ENCODE results near the gene FOXL3.

Gene FOXL3

DNA sequence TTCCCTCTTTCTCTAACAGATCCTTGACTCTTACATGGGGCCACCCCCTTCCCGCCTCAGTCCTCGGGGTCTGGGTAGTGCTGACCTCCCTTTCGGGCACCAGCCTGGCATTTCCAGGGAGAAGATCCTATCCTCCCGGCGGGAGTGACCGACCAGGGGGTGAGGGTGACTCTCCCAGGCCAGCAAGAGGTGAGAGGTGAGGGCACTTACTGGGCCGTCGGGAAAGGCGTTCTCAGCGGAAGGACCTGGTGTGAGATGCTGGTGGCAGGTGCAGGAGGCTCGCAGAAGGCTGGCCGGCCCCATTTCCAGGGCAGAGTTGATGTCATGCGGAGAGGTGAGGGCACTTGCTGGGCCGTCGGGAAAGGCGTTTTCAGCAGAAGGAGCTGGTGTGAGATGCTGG lies 4.2 kb upstream of the FOXL3 start:
- peaks cover 16% of the 10 kb centered on the region for H3K27me3 ChIP-seq (ENCODE audit: insufficient read depth, low read length, poor library complexity)
- H3K4ac ChIP-seq (ENCODE audit: low read depth, low read length): no peak overlapping the region
- H2BK15ac ChIP-seq (replicated peaks; ENCODE audit: low read depth): no peak overlapping the region
- H4K8ac ChIP-seq (ENCODE audit: low read depth, low read length): no peak overlapping the region
- no peak overlapping the region for H3K56ac ChIP-seq (ENCODE audit: low read length)
- H3K9ac ChIP-seq (ENCODE audit: low read length): no peak overlapping the region
- no CpG with 5 or more reads among the region's 16 CpGs for WGBS (ENCODE audit: extremely low coverage, insufficient coverage, low lambda C conversion rate)
- H3K4me3 ChIP-seq (ENCODE audit: low read length): no peak overlapping the region
- H3K18ac ChIP-seq (ENCODE audit: low read length): no peak overlapping the region
- no peak overlapping the region for H2AK5ac ChIP-seq (ENCODE audit: low read length)
- H3K4me2 ChIP-seq (ENCODE audit: low read length): no peak overlapping the region
- no peak overlapping the region for H3K23ac ChIP-seq (ENCODE audit: low read length)
- no peak overlapping the region for H2BK120ac ChIP-seq (ENCODE audit: low read depth, low read length)
- no peak for DNase-seq
- H3K4me1 ChIP-seq (ENCODE audit: control insufficient read depth, low read depth, low read length): no peaks in the 10 kb centered on the region
- H3K79me1 ChIP-seq (ENCODE audit: low read length): no peaks in the 10 kb centered on the region
- no peaks in the 10 kb centered on the region for H3K79me2 ChIP-seq (ENCODE audit: control insufficient read depth, insufficient read depth, low read length)
- no peak overlapping the region for H4K5ac ChIP-seq (ENCODE audit: low read length)
- H3K27ac ChIP-seq (ENCODE audit: low read depth, low read length): no peak overlapping the region
- no peak overlapping the region for H2BK5ac ChIP-seq (ENCODE audit: low read length)
- H3K36me3 ChIP-seq (ENCODE audit: control insufficient read depth, insufficient read depth, low read length): no peaks in the 10 kb centered on the region

DNA sequence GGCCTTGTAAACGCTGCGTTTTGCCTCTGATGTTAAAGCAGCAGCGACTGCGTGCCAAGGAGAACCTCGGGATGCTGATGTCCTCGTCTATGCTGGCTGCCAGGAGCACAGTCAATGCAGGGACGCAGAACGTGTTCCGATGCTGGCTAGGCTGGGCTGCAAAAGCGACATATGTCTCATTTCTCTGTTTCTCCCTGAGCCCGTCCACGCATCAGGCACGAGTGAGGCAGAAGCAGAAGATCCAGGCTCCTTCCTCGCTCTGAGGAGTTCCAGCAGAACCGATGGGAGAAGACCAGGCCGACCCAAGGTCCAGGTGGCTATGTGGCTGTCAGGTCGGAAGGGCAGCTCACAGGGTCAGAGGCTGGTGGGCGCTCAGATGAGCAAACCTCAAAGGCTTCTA lies 3.7 kb upstream of the FOXL3 start:
- Histone ChIP-seq H3K18ac (ENCODE audit: low read length) (no peak overlapping the region), H2BK120ac (ENCODE audit: low read depth, low read length) (no peak overlapping the region), H3K79me1 (ENCODE audit: low read length) (no peaks in the 10 kb centered on the region), H3K79me2 (ENCODE audit: control insufficient read depth, insufficient read depth, low read length) (no peaks in the 10 kb centered on the region), H3K4me1 (ENCODE audit: control insufficient read depth, low read depth, low read length) (no peaks in the 10 kb centered on the region), H3K27me3 (ENCODE audit: insufficient read depth, low read length, poor library complexity) (peaks cover 17% of the 10 kb centered on the region), H4K8ac (ENCODE audit: low read depth, low read length) (no peak overlapping the region), H3K27ac (ENCODE audit: low read depth, low read length) (no peak overlapping the region), H2BK15ac (replicated peaks; ENCODE audit: low read depth) (no peak overlapping the region), H3K4me3 (ENCODE audit: low read length) (no peak overlapping the region), H4K5ac (ENCODE audit: low read length) (no peak overlapping the region), H3K56ac (ENCODE audit: low read length) (no peak overlapping the region), H3K4ac (ENCODE audit: low read depth, low read length) (no peak overlapping the region), H3K9ac (ENCODE audit: low read length) (no peak overlapping the region), H3K4me2 (ENCODE audit: low read length) (no peak overlapping the region), H2AK5ac (ENCODE audit: low read length) (no peak overlapping the region), H3K23ac (ENCODE audit: low read length) (no peak overlapping the region), H3K36me3 (ENCODE audit: control insufficient read depth, insufficient read depth, low read length) (no peaks in the 10 kb centered on the region), H2BK5ac (ENCODE audit: low read length) (no peak overlapping the region)
- DNase-seq: no peak
- no CpG with 5 or more reads among the region's 18 CpGs for WGBS (ENCODE audit: extremely low coverage, insufficient coverage, low lambda C conversion rate)

DNA sequence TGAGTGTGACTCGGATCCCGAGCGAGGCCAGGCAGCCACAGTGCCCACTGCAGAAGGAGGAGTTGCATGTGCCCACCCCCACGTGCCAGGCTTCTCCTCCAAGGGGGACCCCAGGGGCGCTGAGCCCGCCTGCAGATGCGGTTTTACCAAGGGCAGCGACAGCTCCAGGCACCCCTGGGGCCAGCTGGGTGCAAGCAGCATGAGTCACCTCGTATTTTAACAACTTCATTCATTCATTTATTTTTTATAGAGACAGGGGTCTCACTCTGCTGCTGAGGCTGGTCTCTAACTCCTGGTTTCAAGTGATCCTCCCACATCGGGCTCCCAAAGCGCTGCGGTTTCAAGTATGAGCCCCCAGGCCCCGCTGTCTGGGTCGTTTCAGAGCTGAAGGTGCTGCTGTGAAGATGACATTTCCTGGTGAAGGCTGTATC lies 1.3 kb upstream of the FOXL3 start:
- Histone ChIP-seq H2BK15ac (replicated peaks; ENCODE audit: low read depth) (no peak overlapping the region), H3K23ac (ENCODE audit: low read length) (no peak overlapping the region), H3K4me3 (ENCODE audit: low read length) (no peak overlapping the region), H3K18ac (ENCODE audit: low read length) (no peak overlapping the region), H4K8ac (ENCODE audit: low read depth, low read length) (no peak overlapping the region), H3K4me1 (ENCODE audit: control insufficient read depth, low read depth, low read length) (no peaks in the 10 kb centered on the region), H2BK120ac (ENCODE audit: low read depth, low read length) (no peak overlapping the region), H3K56ac (ENCODE audit: low read length) (no peak overlapping the region), H3K27me3 (ENCODE audit: insufficient read depth, low read length, poor library complexity) (peaks cover 23% of the 10 kb centered on the region), H3K79me2 (ENCODE audit: control insufficient read depth, insufficient read depth, low read length) (no peaks in the 10 kb centered on the region), H3K4ac (ENCODE audit: low read depth, low read length) (no peak overlapping the region), H3K36me3 (ENCODE audit: control insufficient read depth, insufficient read depth, low read length) (no peaks in the 10 kb centered on the region), H3K79me1 (ENCODE audit: low read length) (no peaks in the 10 kb centered on the region), H3K9ac (ENCODE audit: low read length) (no peak overlapping the region), H3K27ac (ENCODE audit: low read depth, low read length) (no peak overlapping the region), H3K4me2 (ENCODE audit: low read length) (no peak overlapping the region), H2BK5ac (ENCODE audit: low read length) (no peak overlapping the region), H2AK5ac (ENCODE audit: low read length) (no peak overlapping the region), H4K5ac (ENCODE audit: low read length) (no peak overlapping the region)
- no CpG with 5 or more reads among the region's 14 CpGs for WGBS (ENCODE audit: extremely low coverage, insufficient coverage, low lambda C conversion rate)
- no peak for DNase-seq

DNA sequence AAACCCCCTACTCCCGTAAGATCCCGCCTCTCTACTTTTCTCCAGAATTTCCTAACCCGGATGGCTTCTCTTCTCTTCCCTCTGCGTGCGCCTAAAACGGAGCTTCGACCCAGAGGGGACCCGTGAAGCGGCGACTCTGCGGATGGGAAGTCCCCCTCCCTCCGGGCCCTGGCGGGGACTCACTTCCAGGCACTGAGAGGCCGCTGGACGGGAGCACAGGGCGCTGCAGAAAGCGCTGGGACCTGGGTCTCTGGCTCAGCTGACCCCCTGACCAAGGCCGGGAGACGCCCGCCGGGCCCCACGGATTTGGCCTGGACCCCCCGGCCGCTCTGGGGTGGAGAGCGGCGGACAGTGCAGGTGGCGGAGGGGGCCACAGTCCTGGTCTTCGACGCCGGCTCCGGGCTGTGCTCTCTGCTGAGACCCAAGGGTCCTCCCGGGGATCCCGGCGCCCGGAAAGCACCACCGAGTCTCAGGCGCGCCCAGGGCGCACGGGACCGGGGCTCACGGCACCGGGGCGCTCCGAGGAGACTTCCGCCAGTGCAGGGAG lies 688 bp upstream of the FOXL3 start:
- DNase-seq: no peak
- Histone ChIP-seq H2BK120ac (ENCODE audit: low read depth, low read length) (no peak overlapping the region), H3K56ac (ENCODE audit: low read length) (no peak overlapping the region), H2BK15ac (replicated peaks; ENCODE audit: low read depth) (no peak overlapping the region), H3K4me3 (ENCODE audit: low read length) (no peak overlapping the region), H3K4ac (ENCODE audit: low read depth, low read length) (no peak overlapping the region), H4K5ac (ENCODE audit: low read length) (no peak overlapping the region), H3K36me3 (ENCODE audit: control insufficient read depth, insufficient read depth, low read length) (no peaks in the 10 kb centered on the region), H3K18ac (ENCODE audit: low read length) (no peak overlapping the region), H3K27ac (ENCODE audit: low read depth, low read length) (no peak overlapping the region), H3K79me1 (ENCODE audit: low read length) (no peaks in the 10 kb centered on the region), H3K9ac (ENCODE audit: low read length) (no peak overlapping the region), H3K4me2 (ENCODE audit: low read length) (no peak overlapping the region), H3K4me1 (ENCODE audit: control insufficient read depth, low read depth, low read length) (no peaks in the 10 kb centered on the region), H2BK5ac (ENCODE audit: low read length) (no peak overlapping the region), H3K79me2 (ENCODE audit: control insufficient read depth, insufficient read depth, low read length) (no peaks in the 10 kb centered on the region), H2AK5ac (ENCODE audit: low read length) (no peak overlapping the region), H3K27me3 (ENCODE audit: insufficient read depth, low read length, poor library complexity) (peaks cover 23% of the 10 kb centered on the region), H4K8ac (ENCODE audit: low read depth, low read length) (no peak overlapping the region), H3K23ac (ENCODE audit: low read length) (no peak overlapping the region)
- no CpG with 5 or more reads among the region's 46 CpGs for WGBS (ENCODE audit: extremely low coverage, insufficient coverage, low lambda C conversion rate)

DNA sequence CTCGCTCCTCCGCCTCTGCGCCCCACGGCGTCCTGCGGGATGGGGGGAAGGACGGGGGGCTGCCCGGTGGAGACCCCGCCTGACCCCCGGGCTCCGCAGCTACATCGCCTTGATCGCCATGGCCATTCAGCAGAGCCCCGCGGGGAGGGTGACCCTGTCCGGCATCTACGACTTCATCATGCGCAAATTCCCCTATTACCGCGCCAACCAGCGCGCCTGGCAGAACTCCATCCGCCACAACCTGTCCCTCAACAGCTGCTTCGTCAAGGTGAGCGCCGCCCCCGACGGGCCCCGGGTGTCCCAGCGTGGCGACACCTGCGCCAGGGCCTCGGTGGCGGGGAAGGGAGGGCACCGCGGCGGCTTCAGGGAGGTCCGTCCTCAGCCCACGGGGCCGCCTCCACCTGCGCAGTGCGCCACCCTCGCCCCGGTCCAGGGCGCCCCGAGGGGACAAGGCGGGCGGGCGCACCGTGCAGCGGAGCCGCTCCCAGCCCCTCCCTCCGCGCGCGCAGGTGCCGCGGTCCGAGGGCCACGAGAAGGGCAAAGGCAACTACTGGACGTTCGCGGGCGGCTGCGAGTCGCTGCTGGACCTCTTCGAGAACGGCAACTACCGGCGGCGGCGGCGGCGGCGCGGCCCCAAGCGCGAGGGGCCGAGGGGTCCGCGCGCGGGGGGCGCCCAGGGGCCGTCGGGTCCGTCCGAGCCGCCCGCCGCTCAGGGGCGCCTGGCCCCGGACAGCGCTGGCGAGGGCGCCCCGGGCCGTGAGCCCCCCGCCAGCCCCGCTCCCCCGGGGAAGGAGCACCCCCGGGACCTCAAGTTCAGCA lies 793 bp downstream of the FOXL3 start:
- Histone ChIP-seq H3K23ac (ENCODE audit: low read length) (no peak overlapping the region), H3K79me1 (ENCODE audit: low read length) (no peaks in the 10 kb centered on the region), H3K4me3 (ENCODE audit: low read length) (no peak overlapping the region), H3K79me2 (ENCODE audit: control insufficient read depth, insufficient read depth, low read length) (no peaks in the 10 kb centered on the region), H3K4me2 (ENCODE audit: low read length) (no peak overlapping the region), H2BK120ac (ENCODE audit: low read depth, low read length) (no peak overlapping the region), H3K4ac (ENCODE audit: low read depth, low read length) (no peak overlapping the region), H3K56ac (ENCODE audit: low read length) (no peak overlapping the region), H4K8ac (ENCODE audit: low read depth, low read length) (no peak overlapping the region), H2AK5ac (ENCODE audit: low read length) (no peak overlapping the region), H3K27me3 (ENCODE audit: insufficient read depth, low read length, poor library complexity) (peaks cover 23% of the 10 kb centered on the region), H2BK15ac (replicated peaks; ENCODE audit: low read depth) (no peak overlapping the region), H3K36me3 (ENCODE audit: control insufficient read depth, insufficient read depth, low read length) (no peaks in the 10 kb centered on the region), H2BK5ac (ENCODE audit: low read length) (no peak overlapping the region), H4K5ac (ENCODE audit: low read length) (no peak overlapping the region), H3K4me1 (ENCODE audit: control insufficient read depth, low read depth, low read length) (no peaks in the 10 kb centered on the region), H3K18ac (ENCODE audit: low read length) (no peak overlapping the region), H3K9ac (ENCODE audit: low read length) (no peak overlapping the region), H3K27ac (ENCODE audit: low read depth, low read length) (no peak overlapping the region)
- no CpG with 5 or more reads among the region's 102 CpGs for WGBS (ENCODE audit: extremely low coverage, insufficient coverage, low lambda C conversion rate)
- no peak for DNase-seq

Data from mesendoderm (in vitro differentiated cells).